Panc1 (cell line): Measurements from ENCODE around the gene GTF3A.

Experiments
- POLR2AphosphoS5 ChIP-seq: IDR thresholded peaks from 2 replicates; pipeline ENCODE4 v1.6.1; 2012; ENCODE audit warnings: mild to moderate bottlenecking, low read depth, low read length, moderate library complexity
- REST ChIP-seq, 2 experiments: IDR thresholded peaks; 2 replicates each; pipeline ENCODE4 v1.6.1; 2011 to 2012; ENCODE audit warnings: low read depth in 2 of 2, control low read depth in 1 of 2, low read length in 1 of 2, mild to moderate bottlenecking in 1 of 2, moderate library complexity in 1 of 2; ENCODE audit not compliant: insufficient read depth in 1 of 2
- SIN3A ChIP-seq: IDR thresholded peaks from 2 replicates; pipeline ENCODE4 v1.6.1; 2012; ENCODE audit warnings: low read depth, mild to moderate bottlenecking, low read length, moderate library complexity, borderline replicate concordance; ENCODE audit not compliant: insufficient read depth
- TF ChIP-seq, protein P1 (sequence below): fragments of 450-650 bp; IDR thresholded peaks from 2 replicates; pipeline ENCODE4 v1.5.1; 2017; ENCODE audit warnings: mild to moderate bottlenecking

GRCh38 chr13:27425158-27425917 lies 919 bp downstream of the GTF3A start:
- TF ChIP-seq, protein P1, sequence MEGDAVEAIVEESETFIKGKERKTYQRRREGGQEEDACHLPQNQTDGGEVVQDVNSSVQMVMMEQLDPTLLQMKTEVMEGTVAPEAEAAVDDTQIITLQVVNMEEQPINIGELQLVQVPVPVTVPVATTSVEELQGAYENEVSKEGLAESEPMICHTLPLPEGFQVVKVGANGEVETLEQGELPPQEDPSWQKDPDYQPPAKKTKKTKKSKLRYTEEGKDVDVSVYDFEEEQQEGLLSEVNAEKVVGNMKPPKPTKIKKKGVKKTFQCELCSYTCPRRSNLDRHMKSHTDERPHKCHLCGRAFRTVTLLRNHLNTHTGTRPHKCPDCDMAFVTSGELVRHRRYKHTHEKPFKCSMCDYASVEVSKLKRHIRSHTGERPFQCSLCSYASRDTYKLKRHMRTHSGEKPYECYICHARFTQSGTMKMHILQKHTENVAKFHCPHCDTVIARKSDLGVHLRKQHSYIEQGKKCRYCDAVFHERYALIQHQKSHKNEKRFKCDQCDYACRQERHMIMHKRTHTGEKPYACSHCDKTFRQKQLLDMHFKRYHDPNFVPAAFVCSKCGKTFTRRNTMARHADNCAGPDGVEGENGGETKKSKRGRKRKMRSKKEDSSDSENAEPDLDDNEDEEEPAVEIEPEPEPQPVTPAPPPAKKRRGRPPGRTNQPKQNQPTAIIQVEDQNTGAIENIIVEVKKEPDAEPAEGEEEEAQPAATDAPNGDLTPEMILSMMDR: no peak
- TF ChIP-seq REST (IDR thresholded peaks at IDR 0.05; ENCODE audit: insufficient read depth in 1 of 2, low read depth in 2 of 2, low read length in 1 of 2) (no peak), POLR2AphosphoS5 (no peak), SIN3A (no peak)
